HepG2 (cell line): ENCODE results near the gene PLOD3. TPM values are rescaled to one million over a fixed set of nuclear protein-coding genes. Genes with fewer than 3 reads are reported as not detected.
A peak's percentile ranks its signal among the peaks of the same experiment; 100 is the strongest.

Source experiments
- ATAC-seq: fragments of 200-7000 bp; cut with Tn5 transposase; 3 replicates; pipeline ENCODE4 v1.9.1; 2020; ENCODE audit warnings: mild to moderate bottlenecking, moderate library complexity
- BruUV-seq: library from RNA; stranded (reverse); fragments of 400-500 nt; replicated peaks from 2 replicates; lab custom pipeline; 2021; lab: Mats Ljungman, UMichigan
- CTCF ChIA-PET: fragments of 300-600 bp; formaldehyde crosslinking; extraction: SDS; loops from one replicate; lab custom pipeline; 2021; ENCODE audit warnings: low total read pairs, inconsistent platforms, low intra/inter-chr PET ratio; lab: Yijun Ruan, JAX
- POLR2A ChIA-PET: fragments of 350-600 bp; sonication (Branson Sonifier 250); formaldehyde crosslinking; loops from one replicate; lab custom pipeline; 2020; ENCODE audit warnings: antibody characterized with exemption, inconsistent platforms; lab: Yijun Ruan, JAX
- DNase-seq: peaks from one replicate; pipeline ENCODE4 v3.0.0-alpha.2; 2015; ENCODE audit warnings: low spot score
- FAIRE-seq: peaks from 3 replicates; lab custom pipeline; 2011; peaks lifted over from hg19 to GRCh38; lab: Jason Lieb, UNC
- H2AFZ ChIP-seq: one replicate; pipeline ENCODE4 v1.6.1; 2011; ENCODE audit warnings: low read length, inconsistent platforms
- H3K27ac ChIP-seq: fragments of 300-600 bp; 3 replicates; pipeline ENCODE4 v1.8.0; 2011; ENCODE audit warnings: mixed run types, mild to moderate bottlenecking, mixed read lengths, low read length, inconsistent platforms; ENCODE audit not compliant: insufficient read depth; ENCODE audit errors: extremely low read length
- H3K27me3 ChIP-seq, 2 experiments: fragments of 200-600 bp in 1 of 2; 2 replicates in 1 of 2; 3 replicates in 1 of 2; pipeline versions ENCODE4 v1.6.0 to v1.8.0; 2011; ENCODE audit warnings: low read length in 2 of 2, mild to moderate bottlenecking in 2 of 2, moderate library complexity in 2 of 2, inconsistent platforms in 1 of 2; ENCODE audit not compliant: insufficient read depth in 2 of 2, control insufficient read depth in 1 of 2
- H3K36me3 ChIP-seq, 2 experiments: fragments of 200-600 bp in 1 of 2; replicated peaks in 1 of 2; 2 replicates in 1 of 2; 3 replicates in 1 of 2; pipeline versions ENCODE4 v1.5.1 to v1.8.0; 2011; ENCODE audit warnings: low read length in 2 of 2, inconsistent platforms in 1 of 2; ENCODE audit not compliant: insufficient read depth in 2 of 2, control insufficient read depth in 1 of 2
- H3K4me1 ChIP-seq: 2 replicates; pipeline ENCODE4 v1.5.1; 2012; ENCODE audit warnings: low read length, inconsistent platforms; ENCODE audit not compliant: insufficient read depth
- H3K4me2 ChIP-seq: 2 replicates; pipeline ENCODE4 v1.6.0; 2011; ENCODE audit warnings: low read depth, low read length, inconsistent platforms
- H3K4me3 ChIP-seq, 3 experiments: fragments of 200-600 bp in 1 of 3; sonication (generic), shearing (Covaris generic) in 1 of 3; replicated peaks in 1 of 3; 2 replicates each; pipeline ENCODE4 v1.5.1; 2011 to 2016; ENCODE audit warnings: low read length in 3 of 3, inconsistent platforms in 2 of 3, low read depth in 2 of 3, mild to moderate bottlenecking in 2 of 3, control low read depth in 1 of 3, mixed read lengths in 1 of 3; ENCODE audit not compliant: insufficient read depth in 1 of 3
- H3K79me2 ChIP-seq: one replicate; pipeline ENCODE4 v1.6.1; 2011; ENCODE audit warnings: low read length, inconsistent platforms; ENCODE audit not compliant: insufficient read depth
- H3K9ac ChIP-seq: 2 replicates; pipeline ENCODE4 v1.6.0; 2011; ENCODE audit warnings: mild to moderate bottlenecking, low read depth, low read length, inconsistent platforms; ENCODE audit not compliant: insufficient read depth
- H3K9me3 ChIP-seq: 2 replicates; pipeline ENCODE4 v1.5.1; 2012; ENCODE audit warnings: mild to moderate bottlenecking, low read length
- H4K20me1 ChIP-seq: 2 replicates; pipeline ENCODE4 v1.6.0; 2011; ENCODE audit warnings: inconsistent platforms, mild to moderate bottlenecking, low read length, moderate library complexity; ENCODE audit not compliant: insufficient read depth
- BATF2 ChIP-seq: sonication (generic); formaldehyde crosslinking; IDR thresholded peaks from 2 replicates; pipeline ENCODE4 v1.8.0; 2022; ENCODE audit warnings: mild to moderate bottlenecking, missing genetic modification reagents, moderate library complexity
- DPF2 ChIP-seq: sonication (generic); formaldehyde crosslinking; IDR thresholded peaks from 2 replicates; pipeline ENCODE4 v1.4.0; 2020; ENCODE audit warnings: mild to moderate bottlenecking, low read depth, missing genetic modification reagents, borderline replicate concordance
- ERF ChIP-seq: IDR thresholded peaks from 2 replicates; pipeline ENCODE4 v1.6.1; 2018; ENCODE audit warnings: missing biosample characterization, missing genetic modification reagents
- FOXP4 ChIP-seq: sonication (generic); formaldehyde crosslinking; IDR thresholded peaks from 2 replicates; pipeline ENCODE4 v1.4.0; 2020; ENCODE audit warnings: missing genetic modification reagents
- HOXA5 ChIP-seq: sonication (generic); formaldehyde crosslinking; IDR thresholded peaks from 2 replicates; pipeline ENCODE4 v1.4.0; 2020; ENCODE audit warnings: missing genetic modification reagents
- KDM2A ChIP-seq: sonication (generic); formaldehyde crosslinking; IDR thresholded peaks from 2 replicates; pipeline ENCODE4 v1.4.0; 2020; ENCODE audit warnings: low read depth, missing genetic modification reagents, borderline replicate concordance
- MEIS2 ChIP-seq: sonication (generic); formaldehyde crosslinking; IDR thresholded peaks from 2 replicates; pipeline ENCODE4 v1.9.0; 2021; ENCODE audit warnings: mild to moderate bottlenecking, missing genetic modification reagents
- MZF1 ChIP-seq: sonication (generic); formaldehyde crosslinking; IDR thresholded peaks from 2 replicates; pipeline ENCODE4 v1.8.1; 2023; ENCODE audit warnings: mild to moderate bottlenecking, missing genetic modification reagents, borderline replicate concordance
- PATZ1 ChIP-seq: sonication (generic); formaldehyde crosslinking; IDR thresholded peaks from 2 replicates; pipeline ENCODE4 v1.4.0; 2020; ENCODE audit warnings: missing genetic modification reagents
- POLR2A ChIP-seq, 2 experiments: IDR thresholded peaks; 2 replicates each; pipeline ENCODE4 v1.6.1; 2011; ENCODE audit warnings: low read depth in 2 of 2, low read length in 2 of 2, mild to moderate bottlenecking in 1 of 2, moderate library complexity in 1 of 2; ENCODE audit not compliant: insufficient read depth in 1 of 2
- TFDP2 ChIP-seq: sonication (generic); formaldehyde crosslinking; IDR thresholded peaks from 2 replicates; pipeline ENCODE4 v1.4.0; 2020; ENCODE audit warnings: missing genetic modification reagents
- ZC3H13 ChIP-seq: sonication (generic); formaldehyde crosslinking; IDR thresholded peaks from 2 replicates; pipeline ENCODE4 v1.8.1; 2023; ENCODE audit warnings: mild to moderate bottlenecking, missing genetic modification reagents, moderate library complexity
- ZNF776 ChIP-seq: sonication (generic); formaldehyde crosslinking; IDR thresholded peaks from 2 replicates; pipeline ENCODE4 v1.4.0; 2020; ENCODE audit warnings: mild to moderate bottlenecking, missing genetic modification reagents
- ZNF816 ChIP-seq: sonication (generic); formaldehyde crosslinking; IDR thresholded peaks from 2 replicates; pipeline ENCODE4 v1.8.0; 2022; ENCODE audit warnings: missing genetic modification reagents, mild to moderate bottlenecking, borderline replicate concordance
- WGBS: methylation state at CpG from one replicate; pipeline ENCODE4 v1.1.6; 2017; ENCODE audit warnings: low lambda C conversion rate; 5-methylcytosine and 5-hydroxymethylcytosine counted together
- in situ Hi-C: cut with HindIII; loops from 2 replicates; pipeline ENCODE4 v1.10.0; 2017; ENCODE audit warnings: low pct_unique_long_range_greater_than_20kb; ENCODE audit not compliant: extremely low pct_ligation_motif_present
- intact Hi-C: fragments of 100-400 bp; cut with micrococcal nuclease; formaldehyde crosslinking; loops from one replicate; pipeline ENCODE4 v1.10.0; 2022; ENCODE audit not compliant: unreplicated experiment
- polyA plus RNA-seq, 8 experiments: library from polyadenylated mRNA; depleted of rRNA in 3 of 8; stranded (reverse) in 7 of 8; unstranded in 1 of 8; fragments of >200 nt; fragmentation: Illumina TruSeq in 4 of 8; extraction: Trizol in 4 of 8; gene quantifications; 2 replicates each; pipeline versions ENCODE4 v1.2.1 to v1.2.3, GENCODE V29; 2011 to 2016; ENCODE audit warnings: low read depth in 4 of 8, missing spikeins in 1 of 8, mixed read lengths in 1 of 8; ENCODE audit not compliant: insufficient read depth in 1 of 8
- total RNA-seq, 5 experiments: library from RNA; depleted of rRNA; stranded (reverse); fragments of >200 nt; fragmentation: Illumina TruSeq; extraction: Trizol; gene quantifications; 2 replicates each; pipeline ENCODE4 v1.2.3, GENCODE V29; 2016; ENCODE audit warnings: low read depth in 1 of 5

The PLOD3 gene
- total and polyA plus RNA-seq, 2 of the 13 experiments (the other 11 are each of a cell fraction or from before 2014, with no cell fraction given): 65.8 to 67.4 TPM

- peaks cover 6 to 16% of the 10 kb centered on the region in 2 experiments; a peak in 4 of 5 replicates for H3K36me3 ChIP-seq
- BruUV-seq: no TSS peak
- DNase-seq: peak; percentile 66
- peak; percentile 71 for ATAC-seq
- H3K4me1 ChIP-seq: peaks cover 49% of the 10 kb centered on the region
- POLR2A ChIA-PET: interaction anchor here (0.7 to 3.2 kb wide), 13 partner anchors 10 to 137 kb away, joined by 3 to 33 read pairs (median 5); partner anchors contain the start of genes MOGAT3, PLOD3 and ZNHIT1
- no peaks in the 10 kb centered on the region for H3K27me3 ChIP-seq
- H3K4me2 ChIP-seq: peak within 1 kb of the TSS; percentile 82
- H3K27ac ChIP-seq: peak within 1 kb of the TSS; percentile 71
- FAIRE-seq: peak; percentile 68
- H3K9ac ChIP-seq: peak within 1 kb of the TSS; percentile 53; the same call in 1 of the 2 replicates
- CTCF ChIA-PET: no interaction called here
- H2AFZ ChIP-seq: no peak within 1 kb of the TSS
- no peaks in the 10 kb centered on the region for H4K20me1 ChIP-seq
- peak within 1 kb of the TSS in 2 of 3 experiments; percentile 12 to 66; a peak in 1 of 6 replicates for H3K4me3 ChIP-seq
- 53% methylated on average over 25 of the region's 31 CpGs for WGBS
- H3K79me2 ChIP-seq: peaks cover 2% of the 10 kb centered on the region
- no peaks in the 10 kb centered on the region for H3K9me3 ChIP-seq
- in situ Hi-C loops (no loop called here), intact Hi-C loops (no loop called here)
- TF ChIP-seq ZNF776 (CRISPR knock-in tag) (0 out of 2 replicates have a peak, but pooled peaks have one; percentile 8), HOXA5 (0 out of 2 replicates have a peak, but pooled peaks have one; percentile 47), ZNF816 (CRISPR knock-in tag) (no peak), ZC3H13 (CRISPR knock-in tag) (0 out of 2 replicates have a peak, but pooled peaks have one; percentile 67), BATF2 (peak; percentile 71; the same call in 1 of the 2 replicates), POLR2A (IDR thresholded peaks at IDR 0.05; ENCODE audit: insufficient read depth in 1 of 2, low read depth in 2 of 2, low read length in 2 of 2) (peak in 1 of 2 experiments; percentile 56; a peak in 1 of 4 replicates), KDM2A (peak; percentile 51; the same call in 1 of the 2 replicates), TFDP2 (CRISPR knock-in tag) (peak; percentile 43; the same call in 1 of the 2 replicates), DPF2 (CRISPR knock-in tag) (no peak), FOXP4 (0 out of 2 replicates have a peak, but pooled peaks have one; percentile 18), ERF (CRISPR knock-in tag) (0 out of 2 replicates have a peak, but pooled peaks have one; percentile 41), MEIS2 (CRISPR knock-in tag) (0 out of 2 replicates have a peak, but pooled peaks have one; percentile 60), PATZ1 (CRISPR knock-in tag) (peak; percentile 96), MZF1 (no peak)
Measured at GRCh38 chr7:101237206-101238067, 20.1 kb upstream of the PLOD3 start, which contains the start of gene CLDN15. TSS of gene CLDN15 (minus strand) at chr7:101237802. CDS start at chr7:101237581, 221 bp downstream.
